ENCODE data around the gene DDX10. TPM values are rescaled to one million over a fixed set of nuclear protein-coding genes. Genes with fewer than 3 reads are reported as not detected.

The DDX10 gene
- total RNA-seq, 1 donor = 20.3 TPM

DNA sequence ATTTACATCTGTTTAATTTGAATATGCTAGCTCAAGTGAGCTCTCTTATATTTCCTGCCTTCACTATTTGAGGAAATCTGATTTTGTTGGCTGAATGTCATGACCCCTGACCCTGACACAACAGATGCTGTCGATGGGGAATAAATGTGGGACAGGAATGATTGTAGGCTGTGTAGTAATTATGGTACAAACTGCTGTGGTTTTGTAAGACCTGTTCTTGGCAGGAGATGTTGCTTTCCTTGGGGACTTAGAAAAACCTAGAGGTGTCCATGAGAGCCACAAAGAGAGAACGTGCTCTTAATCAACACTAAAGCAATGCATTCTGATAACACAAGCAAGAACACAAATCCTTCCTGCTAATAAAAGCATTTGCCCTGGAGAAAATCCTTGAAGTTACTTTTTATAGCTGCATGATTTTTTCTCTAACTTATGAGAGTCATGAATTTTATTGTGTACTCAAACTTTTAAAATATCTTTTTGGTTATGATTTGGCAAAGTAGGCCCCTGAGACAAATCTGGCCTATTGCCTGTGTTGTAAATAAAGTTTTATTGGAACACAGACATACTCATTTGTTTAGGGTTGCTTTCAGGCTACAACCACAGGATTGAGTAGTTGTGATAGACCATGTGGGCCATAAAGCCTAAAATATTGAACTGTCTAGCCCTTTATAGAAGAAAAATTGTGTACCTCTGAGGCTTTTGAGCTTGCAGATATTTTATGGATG lies 90.2 kb downstream of the DDX10 start:
- TF ChIP-seq, protein P1, sequence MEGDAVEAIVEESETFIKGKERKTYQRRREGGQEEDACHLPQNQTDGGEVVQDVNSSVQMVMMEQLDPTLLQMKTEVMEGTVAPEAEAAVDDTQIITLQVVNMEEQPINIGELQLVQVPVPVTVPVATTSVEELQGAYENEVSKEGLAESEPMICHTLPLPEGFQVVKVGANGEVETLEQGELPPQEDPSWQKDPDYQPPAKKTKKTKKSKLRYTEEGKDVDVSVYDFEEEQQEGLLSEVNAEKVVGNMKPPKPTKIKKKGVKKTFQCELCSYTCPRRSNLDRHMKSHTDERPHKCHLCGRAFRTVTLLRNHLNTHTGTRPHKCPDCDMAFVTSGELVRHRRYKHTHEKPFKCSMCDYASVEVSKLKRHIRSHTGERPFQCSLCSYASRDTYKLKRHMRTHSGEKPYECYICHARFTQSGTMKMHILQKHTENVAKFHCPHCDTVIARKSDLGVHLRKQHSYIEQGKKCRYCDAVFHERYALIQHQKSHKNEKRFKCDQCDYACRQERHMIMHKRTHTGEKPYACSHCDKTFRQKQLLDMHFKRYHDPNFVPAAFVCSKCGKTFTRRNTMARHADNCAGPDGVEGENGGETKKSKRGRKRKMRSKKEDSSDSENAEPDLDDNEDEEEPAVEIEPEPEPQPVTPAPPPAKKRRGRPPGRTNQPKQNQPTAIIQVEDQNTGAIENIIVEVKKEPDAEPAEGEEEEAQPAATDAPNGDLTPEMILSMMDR (IDR thresholded peaks at IDR 0.05; ENCODE audit: insufficient read depth, low read depth, low read length) = no peak
- no peak overlapping the region for H3K4me3 ChIP-seq (ENCODE audit: low read depth, low read length)
- DNase-seq (ENCODE audit: low read depth) = peak; percentile 80

DNA sequence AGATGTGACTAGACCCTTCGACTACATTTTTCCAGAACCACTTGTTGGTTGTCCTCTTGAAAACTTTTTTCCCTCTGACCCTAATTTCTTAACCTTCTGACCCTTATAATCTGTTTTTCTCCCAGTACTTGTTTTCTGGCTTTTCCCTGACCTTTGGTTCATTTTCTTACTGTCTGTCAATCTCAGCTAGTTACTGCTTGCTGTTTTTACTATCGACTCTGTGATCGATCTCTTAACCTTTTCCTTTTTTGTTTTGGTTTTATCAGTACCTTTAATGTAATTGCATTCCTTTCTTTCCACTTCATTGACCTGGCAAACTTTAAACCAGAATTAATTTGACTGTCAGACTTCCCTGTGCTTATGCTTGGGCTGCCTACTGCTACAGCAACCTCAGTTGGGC lies 92.8 kb downstream of the DDX10 start:
- DNase-seq (ENCODE audit: low read depth) = no peak
- TF ChIP-seq, protein P1 (IDR thresholded peaks at IDR 0.05; ENCODE audit: insufficient read depth, low read depth, low read length) = no peak
- no peak overlapping the region for H3K4me3 ChIP-seq (ENCODE audit: low read depth, low read length)

DNA sequence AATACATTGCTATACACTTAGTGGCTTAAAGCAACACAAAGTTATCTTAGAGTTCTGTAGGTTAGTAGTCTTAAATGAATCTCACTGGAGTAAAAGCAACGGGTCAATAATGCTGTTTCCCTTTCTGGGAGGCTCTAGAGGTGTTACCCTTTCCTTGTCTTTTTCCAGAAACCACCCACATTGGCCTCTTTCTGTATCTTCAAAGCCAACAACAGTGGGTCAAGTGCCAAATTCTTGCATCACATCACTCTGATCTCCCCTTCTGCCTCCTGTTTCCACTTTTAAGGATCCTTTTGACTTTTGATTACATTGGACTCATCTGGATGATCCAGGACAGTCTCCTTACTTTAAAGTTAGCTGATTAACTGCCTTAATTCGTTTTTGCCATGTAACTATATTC lies 93.6 kb downstream of the DDX10 start:
- TF ChIP-seq, protein P1 (IDR thresholded peaks at IDR 0.05; ENCODE audit: insufficient read depth, low read depth, low read length) = no peak
- DNase-seq (ENCODE audit: low read depth) = peak; percentile 48
- no peak overlapping the region for H3K4me3 ChIP-seq (ENCODE audit: low read depth, low read length)

DNA sequence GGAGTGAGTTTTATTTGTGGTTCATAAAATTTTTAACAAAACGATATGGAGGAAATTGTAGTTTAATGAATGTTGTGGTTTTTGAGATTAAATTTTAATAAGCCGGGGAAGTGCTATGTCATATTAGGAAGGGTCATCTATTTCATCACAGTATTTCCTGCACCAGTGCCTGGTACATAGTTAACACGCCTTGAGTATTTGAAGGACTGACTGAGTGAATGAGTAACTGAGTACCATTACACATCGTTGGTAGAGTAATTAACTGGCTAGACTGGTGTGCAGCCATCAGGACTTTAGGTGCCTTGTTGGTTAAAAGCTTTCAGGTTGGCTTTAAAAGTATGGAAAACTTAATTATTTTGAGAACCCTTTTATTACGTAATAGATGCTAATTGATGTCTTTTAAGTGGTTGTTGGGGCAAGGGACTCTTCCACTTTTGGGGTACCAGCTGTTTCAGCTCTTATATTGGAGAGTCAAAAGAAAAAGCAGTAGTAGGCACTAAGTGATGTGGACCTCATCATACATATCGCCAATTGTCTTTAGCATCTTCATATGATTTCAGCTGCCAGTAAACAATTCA lies 101.8 kb downstream of the DDX10 start:
- H3K4me3 ChIP-seq (ENCODE audit: low read depth, low read length) = no peak overlapping the region
- DNase-seq (ENCODE audit: low read depth) = no peak
- TF ChIP-seq, protein P1 (IDR thresholded peaks at IDR 0.05; ENCODE audit: insufficient read depth, low read depth, low read length) = no peak

DNA sequence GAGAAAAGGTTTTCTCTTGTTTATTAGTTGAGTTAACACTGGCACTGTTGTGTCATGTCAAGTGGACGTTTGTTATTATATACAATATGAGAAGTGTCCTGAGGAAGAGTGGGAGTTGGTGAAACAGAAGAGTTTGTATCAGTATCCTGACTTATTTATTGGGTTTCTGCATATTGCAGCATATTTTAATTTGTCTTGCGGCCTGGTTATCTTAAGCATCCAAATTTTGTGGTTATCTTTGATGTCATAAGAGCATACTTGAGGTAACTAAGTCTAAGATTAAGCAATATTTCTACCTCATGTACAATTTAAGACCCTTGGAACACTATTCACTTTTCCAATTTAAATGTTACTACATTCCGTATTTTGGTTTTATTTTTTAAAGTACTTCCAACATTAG lies 103.5 kb downstream of the DDX10 start:
- TF ChIP-seq, protein P1 (IDR thresholded peaks at IDR 0.05; ENCODE audit: insufficient read depth, low read depth, low read length) = no peak
- DNase-seq (ENCODE audit: low read depth) = peak; percentile 99

DNA sequence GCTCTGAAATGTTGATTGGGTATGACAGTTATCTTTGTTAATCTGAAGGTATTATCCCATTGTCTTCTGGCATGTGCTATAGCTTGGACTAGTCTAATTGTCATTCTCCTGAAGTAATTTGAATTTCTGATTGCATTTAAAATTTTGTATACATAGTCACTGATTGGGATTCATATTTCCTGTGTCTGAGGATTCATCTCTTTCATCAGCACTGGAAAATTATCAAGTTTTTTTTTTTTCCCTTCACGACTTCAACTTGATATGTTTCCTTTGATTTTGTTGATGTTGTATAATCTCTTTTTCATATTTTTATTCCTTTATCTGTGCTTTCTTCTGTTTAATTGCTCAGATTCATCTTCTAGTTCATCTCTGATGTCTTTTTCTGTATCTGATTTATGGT lies 104.1 kb downstream of the DDX10 start:
- TF ChIP-seq, protein P1 (IDR thresholded peaks at IDR 0.05; ENCODE audit: insufficient read depth, low read depth, low read length) = no peak
- no peak for DNase-seq (ENCODE audit: low read depth)
- no peak overlapping the region for H3K4me3 ChIP-seq (ENCODE audit: low read depth, low read length)

More for the DNA sequence above, 103.5 kb downstream of the DDX10 start:
- no peak overlapping the region for H3K4me3 ChIP-seq (ENCODE audit: low read depth, low read length)
